ENCODE data around the gene SEPTIN10.
"Not testable (repeated sequence)": the region's sequence is repeated elsewhere in the genome, so short reads cannot be mapped to it uniquely, and the experiment has no call there.

SEPTIN10 gene

GRCh38 chr2:109538546-109538945, 75.2 kb downstream of the SEPTIN10 start:
- DNase-seq = no peak

GRCh38 chr2:109537565-109538222, 76.1 kb downstream of the SEPTIN10 start:
- no peak for DNase-seq

GRCh38 chr2:109536556-109536955, 77.2 kb downstream of the SEPTIN10 start:
- DNase-seq = not testable (repeated sequence)

- no peak for DNase-seq
Measured at GRCh38 chr2:109535217-109535946, 78.4 kb downstream of the SEPTIN10 start.

- no peak for DNase-seq
Measured at GRCh38 chr2:109533823-109534222, 79.9 kb downstream of the SEPTIN10 start.

- DNase-seq = no peak
Measured at GRCh38 chr2:109532728-109533076, 81.1 kb downstream of the SEPTIN10 start.

- DNase-seq = no peak
Measured at GRCh38 chr2:109531896-109532727, 81.7 kb downstream of the SEPTIN10 start.

GRCh38 chr2:109531221-109531620, 82.5 kb downstream of the SEPTIN10 start:
- DNase-seq = no peak

GRCh38 chr2:109530712-109531111, 83.1 kb downstream of the SEPTIN10 start:
- DNase-seq = no peak

GRCh38 chr2:109529532-109530449, 84.0 kb downstream of the SEPTIN10 start:
- DNase-seq = no peak

- DNase-seq = no peak
Measured at GRCh38 chr2:109528811-109529501, 84.8 kb downstream of the SEPTIN10 start.

- DNase-seq = no peak
Measured at GRCh38 chr2:109527846-109528705, 85.7 kb downstream of the SEPTIN10 start.

GRCh38 chr2:109527079-109527478, 86.7 kb downstream of the SEPTIN10 start:
- no peak for DNase-seq

- no peak for DNase-seq
Measured at GRCh38 chr2:109526442-109526970, 87.3 kb downstream of the SEPTIN10 start.

- DNase-seq = no peak
Measured at GRCh38 chr2:109525836-109526235, 87.9 kb downstream of the SEPTIN10 start.

GRCh38 chr2:109523536-109524361, 90.0 kb downstream of the SEPTIN10 start:
- no peak for DNase-seq

GRCh38 chr2:109523121-109523520, 90.6 kb downstream of the SEPTIN10 start:
- DNase-seq = no peak

- no peak for DNase-seq
Measured at GRCh38 chr2:109522063-109522374, 91.7 kb downstream of the SEPTIN10 start.

- no peak for DNase-seq
Measured at GRCh38 chr2:109521233-109522062, 92.3 kb downstream of the SEPTIN10 start.
